ENCODE data around the gene SLC45A1. TPM values are rescaled to one million over a fixed set of nuclear protein-coding genes. Genes with fewer than 3 reads are reported as not detected.

SLC45A1 gene
- total and polyA plus RNA-seq, 9 of the 15 experiments (the other 6 are each of a cell fraction or from before 2014, with no cell fraction given): not detected

GRCh38 chr1:8285965-8286364, 31.9 kb upstream of the SLC45A1 start:
- no peak overlapping the region for H3K4me3 ChIP-seq
- H3K27me3 ChIP-seq (ENCODE audit: control insufficient read depth in 2 of 2, insufficient read depth in 2 of 2, low read length in 2 of 2): peaks cover 30 to 48% of the 10 kb centered on the region in 2 experiments
- no peak for ATAC-seq
- ChIA-PET CTCF (ENCODE audit: low intra/inter-chr PET ratio) (interaction anchor here (0.6 kb wide), 1 partner anchor 383 kb away, joined by 5 read pairs; no protein-coding TSS in a partner anchor), POLR2A (no interaction called here)
- no peaks in the 10 kb centered on the region for H3K4me1 ChIP-seq (replicated peaks in 1 of 2; ENCODE audit: control insufficient read depth in 2 of 2, insufficient read depth in 2 of 2, low read length in 2 of 2)
- 0 out of 2 replicates have a peak, but pooled peaks cover 3% of the 10 kb centered on the region for H4K20me1 ChIP-seq (replicated peaks; ENCODE audit: control insufficient read depth, insufficient read depth, low read length)
- in situ Hi-C loops (cut with MboI): no loop called here
- no peak overlapping the region for H2AFZ ChIP-seq (ENCODE audit: low read depth, low read length)
- H3K9me1 ChIP-seq (ENCODE audit: control insufficient read depth, insufficient read depth, low read length): no peaks in the 10 kb centered on the region
- intact Hi-C loops (cut with micrococcal nuclease): no loop called here
- no peaks in the 10 kb centered on the region for H3K9me3 ChIP-seq (replicated peaks; ENCODE audit: control insufficient read depth, insufficient read depth, low read depth, low read length)
- no peak overlapping the region for H3K4me2 ChIP-seq (ENCODE audit: insufficient read depth, low read length)
- no TSS peak for BruUV-seq (replicated peaks)
- no peak overlapping the region for H3K9ac ChIP-seq (ENCODE audit: insufficient read depth in 1 of 2, low read depth in 2 of 2, low read length in 2 of 2)
- DNase-seq (ENCODE audit: extremely low read depth in 1 of 4, low spot score in 3 of 4): no peak
- 2% methylated on average over 2 of the region's 2 CpGs for WGBS (ENCODE audit: insufficient coverage, low coverage, missing lambda C conversion rate)
- no peak overlapping the region for H3K27ac ChIP-seq (ENCODE audit: extremely low read depth, low read depth, low read length)
- H3K79me2 ChIP-seq (ENCODE audit: control insufficient read depth, insufficient read depth, low read length): no peaks in the 10 kb centered on the region
- FAIRE-seq: no peak
- no peaks in the 10 kb centered on the region for H3K36me3 ChIP-seq (ENCODE audit: control insufficient read depth, insufficient read depth, low read length)
- TF ChIP-seq ZNF316 (IDR thresholded peaks at IDR 0.05) (peak; percentile 99), ZNF224 (CRISPR knock-in tag; IDR thresholded peaks at IDR 0.05) (no peak), MAFG (tag; conservative IDR thresholded peaks at IDR 0.05) (peak; percentile 93), FOXK2 (conservative IDR thresholded peaks at IDR 0.05 in 1 of 2, IDR thresholded peaks at IDR 0.05 in 1 of 2; ENCODE audit: low read depth in 2 of 2) (no peak), NR0B1 (IDR thresholded peaks at IDR 0.05; ENCODE audit: partially characterized antibody) (no peak), AFF4 (CRISPR knock-in tag; IDR thresholded peaks at IDR 0.05) (no peak), MAFF (IDR thresholded peaks at IDR 0.05; ENCODE audit: low read length) (peak; percentile 85), RAD21 (CRISPR knock-in tag; conservative IDR thresholded peaks at IDR 0.05 in 1 of 2, IDR thresholded peaks at IDR 0.05 in 1 of 2) (no peak), GABPB2 (CRISPR knock-in tag; conservative IDR thresholded peaks at IDR 0.05) (no peak), MCM3 (IDR thresholded peaks at IDR 0.05) (no peak), ZNF311 (CRISPR knock-in tag; IDR thresholded peaks at IDR 0.05) (no peak), PML (IDR thresholded peaks at IDR 0.05; ENCODE audit: low read length) (no peak), MAFK (IDR thresholded peaks at IDR 0.05; ENCODE audit: low read length) (peak; percentile 91), TEAD4 (IDR thresholded peaks at IDR 0.05; ENCODE audit: low read length) (no peak), TEAD4 (CRISPR knock-in tag; IDR thresholded peaks at IDR 0.05; ENCODE audit: borderline replicate concordance) (no peak), ETS1 (conservative IDR thresholded peaks at IDR 0.05; ENCODE audit: control insufficient read depth, low read depth, low read length) (no peak), C11orf30 (IDR thresholded peaks at IDR 0.05; ENCODE audit: low read depth) (peak; percentile 96)

All from K562 (cell line).